Measurements from ENCODE around the gene BICD1.

Gene BICD1

DNA sequence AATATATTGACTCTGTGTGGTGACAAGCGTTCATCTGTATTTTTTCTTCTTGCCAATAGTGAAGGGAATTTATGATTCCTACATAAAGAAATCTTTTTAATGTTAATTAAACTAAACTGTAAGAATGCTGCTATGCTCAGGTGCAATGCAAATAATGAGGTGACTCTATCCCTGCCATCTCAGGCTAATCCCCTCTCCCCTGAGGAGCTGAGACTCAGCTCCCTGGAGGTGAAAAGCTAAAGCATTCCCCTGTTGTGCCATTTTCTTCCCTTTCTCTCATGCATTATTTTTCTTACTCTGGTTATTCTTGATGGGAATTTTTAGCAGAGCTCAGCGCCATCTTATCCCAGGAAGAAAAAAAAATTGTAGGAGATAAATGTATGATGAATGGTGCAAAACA, 178.8 kb downstream of the BICD1 start:
- no peak for FAIRE-seq

DNA sequence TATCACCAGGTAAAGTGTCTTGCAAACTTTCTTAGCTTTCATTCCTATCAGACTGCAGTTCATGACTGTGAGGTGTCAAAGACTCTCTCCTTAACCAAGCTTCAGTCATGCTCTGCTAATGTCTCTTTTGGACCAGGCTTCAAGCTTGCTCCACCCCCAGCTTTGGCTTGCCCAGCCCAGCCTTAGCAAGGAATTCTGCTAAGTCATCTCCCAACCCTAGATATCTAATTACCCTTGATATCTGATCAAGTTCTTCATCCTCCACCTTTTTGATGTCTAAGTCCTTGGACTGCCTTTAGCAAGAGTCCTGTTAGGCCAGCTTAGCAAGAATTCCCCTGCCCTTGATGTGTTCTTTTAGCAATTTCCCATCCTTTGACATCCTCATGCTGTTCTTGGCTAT, 183.8 kb downstream of the BICD1 start:
- no peak for FAIRE-seq

DNA sequence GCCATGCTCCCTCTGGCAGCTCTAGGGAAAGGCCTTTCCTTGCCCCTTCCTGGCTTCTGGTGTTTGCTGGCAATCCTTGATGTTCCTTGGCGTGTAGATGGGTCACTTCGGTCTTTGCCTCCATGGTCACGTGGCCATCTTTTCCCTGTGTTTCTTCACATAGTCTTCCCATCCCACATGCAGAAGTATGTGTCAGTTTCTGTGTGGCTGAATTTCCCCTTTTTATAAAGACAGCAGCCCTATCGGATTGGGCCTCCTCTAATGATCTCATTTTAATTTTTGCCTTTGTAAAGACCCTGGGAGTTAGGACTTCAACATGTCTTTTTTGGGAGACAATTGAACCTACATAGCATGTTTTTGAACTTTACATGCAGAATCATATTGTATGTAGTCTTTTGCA, 185.5 kb downstream of the BICD1 start:
- no peak for FAIRE-seq

DNA sequence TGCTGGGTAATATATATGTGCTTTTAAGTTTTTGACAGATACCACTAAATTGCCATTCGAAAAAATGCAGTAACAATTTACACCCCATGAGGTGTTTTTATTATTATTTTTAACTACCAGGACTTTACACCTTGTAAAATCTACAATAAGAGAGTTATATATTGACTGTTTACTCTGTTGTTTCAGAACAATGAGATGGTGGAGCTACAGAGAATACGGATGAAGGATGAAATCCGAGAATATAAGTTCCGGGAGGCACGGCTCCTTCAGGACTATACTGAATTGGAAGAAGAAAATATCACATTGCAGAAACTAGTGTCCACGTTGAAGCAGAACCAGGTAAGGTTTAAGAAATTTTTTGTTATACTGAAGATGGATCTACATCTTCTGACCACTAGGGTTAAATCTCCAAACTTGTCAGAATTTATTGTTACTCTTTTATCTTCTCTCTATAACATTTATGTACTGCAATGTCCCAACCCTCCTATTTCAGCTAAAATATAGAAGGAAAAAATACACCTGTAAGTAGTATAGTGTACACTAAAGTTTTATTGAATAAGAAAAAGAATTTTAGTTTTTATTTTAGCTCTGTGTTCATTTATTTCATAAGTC, 187.3 kb downstream of the BICD1 start:
- FAIRE-seq = no peak

DNA sequence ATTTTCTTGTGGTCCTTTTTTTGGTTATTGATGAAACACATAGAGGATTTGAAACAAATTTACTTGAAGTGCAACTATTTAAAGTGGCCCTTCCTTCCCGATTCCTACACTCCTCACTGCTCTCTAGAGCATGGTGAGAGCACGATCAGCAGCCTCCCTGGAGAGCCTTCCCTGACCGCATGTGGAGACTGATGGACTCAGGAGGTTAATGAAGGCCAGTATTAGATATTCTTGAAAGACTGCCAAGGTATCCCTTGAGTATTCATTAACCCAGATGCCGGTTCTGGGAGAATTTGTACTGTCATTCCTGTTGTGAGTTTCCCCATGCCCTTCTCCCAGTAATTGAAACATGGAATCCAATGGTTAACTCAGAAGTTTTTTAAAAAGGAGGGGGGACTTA, 189.9 kb downstream of the BICD1 start:
- FAIRE-seq = no peak

DNA sequence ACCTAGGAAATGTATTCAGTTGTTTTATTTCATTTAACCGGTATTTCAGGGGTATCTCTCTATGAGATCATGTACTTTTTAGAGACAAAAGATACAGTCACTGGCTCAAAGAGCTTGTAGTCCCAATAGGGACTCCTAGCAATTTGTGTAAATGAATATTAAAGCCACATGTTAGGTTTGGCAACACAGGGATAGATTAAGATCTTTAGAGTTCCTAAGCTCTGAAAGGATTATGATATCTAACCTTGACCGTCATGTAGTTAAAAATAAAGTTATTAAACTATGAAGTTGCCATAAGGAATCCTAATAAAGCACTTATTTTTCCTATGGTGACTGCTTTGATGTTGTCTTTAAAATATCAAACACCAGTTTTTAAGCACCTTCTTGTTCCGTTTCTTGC, 192.3 kb downstream of the BICD1 start:
- no peak for FAIRE-seq

DNA sequence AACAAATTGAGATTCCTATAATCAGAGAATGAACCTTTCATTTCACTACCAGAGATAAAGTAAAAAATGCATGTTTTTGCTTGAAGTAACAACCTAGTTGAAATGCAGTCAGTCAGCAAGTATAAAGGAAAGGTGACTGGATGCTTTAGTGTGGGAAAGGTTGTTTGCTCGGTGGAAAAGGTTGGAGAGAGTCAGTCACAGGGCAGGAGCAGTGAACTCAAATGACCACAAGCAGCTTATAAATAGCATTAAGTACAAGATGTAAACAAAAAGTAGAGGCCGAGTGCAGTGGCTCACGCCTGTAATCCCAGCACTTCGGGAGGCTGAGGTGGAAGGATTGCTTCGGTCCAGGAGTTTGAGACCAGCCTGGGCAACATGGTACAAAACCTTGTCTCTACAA, 194.6 kb downstream of the BICD1 start:
- no peak for FAIRE-seq

DNA sequence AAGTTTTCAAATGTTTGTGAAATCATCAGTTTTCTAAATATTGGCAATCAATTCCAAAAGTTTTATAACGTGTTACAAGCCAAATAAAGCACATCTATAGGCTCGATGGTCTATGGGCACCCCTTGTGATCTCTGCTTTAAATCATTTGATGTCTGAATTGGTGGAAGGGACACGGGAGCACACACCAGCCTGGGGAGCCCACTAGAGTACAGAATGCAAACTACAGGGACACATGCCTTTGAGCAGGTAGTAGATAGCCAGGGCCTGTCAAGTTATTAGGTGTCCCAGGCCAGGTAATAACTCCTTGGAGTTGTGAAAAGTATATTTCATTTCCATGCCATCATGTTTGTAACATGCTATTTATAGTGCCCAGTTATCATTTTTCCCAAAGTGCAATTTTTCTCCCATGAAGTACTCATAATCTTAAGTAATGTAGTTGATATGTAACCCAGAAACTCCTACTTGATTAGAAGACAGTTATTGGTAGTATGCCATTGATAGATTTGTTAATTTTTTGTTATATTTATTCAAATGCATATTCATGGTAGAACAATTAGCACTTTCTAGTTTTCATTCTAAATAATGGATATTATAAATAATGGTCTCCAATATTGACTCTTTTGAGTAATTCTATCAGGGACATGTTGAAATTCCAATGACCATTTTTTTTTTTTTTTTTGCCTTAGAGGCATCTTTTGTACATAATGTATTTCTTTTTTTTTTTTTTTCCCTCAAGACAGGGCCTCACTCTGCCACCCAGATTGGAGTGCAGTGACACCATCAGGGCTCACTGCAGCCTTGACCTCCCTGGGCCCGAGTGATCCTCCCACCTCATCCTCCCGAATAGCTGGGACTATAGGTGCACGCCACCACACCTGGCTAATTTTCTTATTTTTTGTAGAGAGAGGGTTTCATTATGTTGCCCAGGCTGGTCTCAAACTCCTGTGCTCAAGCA, 195.8 kb downstream of the BICD1 start:
- no peak for FAIRE-seq

DNA sequence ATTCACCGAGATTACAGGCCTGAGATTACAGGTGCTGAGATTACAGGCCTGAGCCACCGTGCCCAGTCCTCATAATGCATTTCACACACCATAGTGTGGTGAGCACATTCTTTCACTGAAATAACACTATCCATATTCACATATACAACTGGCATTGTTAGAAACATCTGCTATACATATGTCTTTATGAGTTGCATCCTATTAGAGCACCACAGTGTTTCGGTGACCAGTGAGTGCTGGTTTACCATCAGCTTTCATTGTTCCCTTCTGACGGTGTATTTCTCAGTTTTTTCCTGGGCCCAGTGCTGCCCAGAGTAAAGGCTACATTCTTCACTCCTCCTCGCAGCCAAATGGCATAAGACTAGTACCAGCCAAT, 196.5 kb downstream of the BICD1 start:
- FAIRE-seq = no peak

DNA sequence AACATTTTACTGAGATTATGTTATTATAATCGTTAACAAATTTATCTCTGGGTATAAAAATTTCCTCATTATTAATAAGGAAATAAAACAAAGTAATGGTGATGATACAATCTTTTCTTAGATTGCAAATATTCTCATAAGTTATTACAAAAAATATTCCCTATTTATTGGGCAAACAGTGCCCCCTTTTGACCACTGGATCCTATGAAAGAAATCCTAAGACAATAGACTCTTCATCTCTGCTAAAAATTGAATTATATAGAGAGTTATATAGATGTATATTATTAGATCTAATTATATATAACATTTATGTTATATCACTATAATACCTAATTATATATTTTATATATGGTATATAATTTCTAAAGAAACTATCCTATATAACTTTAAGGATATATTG, 198.5 kb downstream of the BICD1 start:
- FAIRE-seq = peak; percentile 67

DNA sequence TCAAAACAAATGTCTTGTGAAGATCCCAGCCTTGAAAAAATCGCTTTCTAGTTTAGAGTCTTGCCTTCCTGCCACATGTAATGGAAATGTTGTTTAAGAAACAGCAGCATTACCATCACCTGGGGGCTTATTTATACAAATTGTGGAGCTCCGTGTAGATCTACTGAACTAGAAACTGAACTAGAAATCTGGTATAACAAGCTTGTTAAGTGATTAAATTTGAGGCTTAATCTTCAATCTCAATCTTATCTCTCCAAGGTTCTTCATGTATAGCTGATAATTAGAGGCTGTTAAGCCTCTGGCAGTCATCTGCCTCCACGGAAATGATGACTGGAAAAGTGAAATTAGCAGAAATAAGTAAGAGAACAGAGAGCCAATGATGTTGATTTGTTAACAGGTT, 200.7 kb downstream of the BICD1 start:
- FAIRE-seq = no peak

DNA sequence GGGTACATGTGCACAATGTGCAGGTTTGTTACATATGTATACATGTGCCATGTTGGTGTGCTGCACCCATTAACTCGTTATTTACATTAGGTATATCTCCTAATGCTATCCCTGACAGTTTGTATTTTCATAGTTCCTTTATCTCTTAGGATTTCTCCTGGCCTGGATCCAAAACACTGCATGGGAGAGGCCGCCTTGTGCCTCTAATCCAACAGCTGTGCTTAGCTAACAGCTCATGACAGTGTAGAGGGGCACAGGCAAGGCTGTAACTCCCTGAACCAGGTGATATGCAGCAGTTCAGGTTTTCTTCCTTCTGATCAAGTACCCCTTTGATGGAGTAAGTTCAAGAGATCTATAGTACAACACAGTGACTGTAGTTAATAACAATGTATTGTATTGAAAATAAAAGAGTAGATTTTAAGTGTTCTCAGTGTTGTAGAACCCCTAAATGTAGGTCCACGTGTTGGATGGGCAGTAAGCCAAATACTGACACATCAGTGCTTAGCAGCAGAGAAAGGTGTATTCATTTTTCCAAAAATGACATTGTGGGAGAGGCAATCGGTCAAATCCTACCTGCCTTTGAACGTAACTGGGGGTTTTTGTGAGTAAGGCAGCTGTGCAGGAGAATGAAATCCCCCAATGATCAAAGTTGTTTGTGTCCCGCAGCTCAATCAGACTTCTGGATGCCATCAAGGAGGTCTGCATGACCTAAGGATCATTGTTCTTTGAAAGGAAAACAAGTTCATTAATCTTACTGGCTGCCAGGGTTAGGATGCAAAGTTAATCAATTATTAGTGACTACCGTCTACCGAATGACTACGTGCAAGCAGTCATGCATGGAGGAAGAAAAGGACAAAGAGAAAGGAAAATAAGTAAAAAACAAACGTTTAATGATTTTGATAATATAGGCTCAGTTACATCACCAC, 203.4 kb downstream of the BICD1 start:
- FAIRE-seq = no peak

DNA sequence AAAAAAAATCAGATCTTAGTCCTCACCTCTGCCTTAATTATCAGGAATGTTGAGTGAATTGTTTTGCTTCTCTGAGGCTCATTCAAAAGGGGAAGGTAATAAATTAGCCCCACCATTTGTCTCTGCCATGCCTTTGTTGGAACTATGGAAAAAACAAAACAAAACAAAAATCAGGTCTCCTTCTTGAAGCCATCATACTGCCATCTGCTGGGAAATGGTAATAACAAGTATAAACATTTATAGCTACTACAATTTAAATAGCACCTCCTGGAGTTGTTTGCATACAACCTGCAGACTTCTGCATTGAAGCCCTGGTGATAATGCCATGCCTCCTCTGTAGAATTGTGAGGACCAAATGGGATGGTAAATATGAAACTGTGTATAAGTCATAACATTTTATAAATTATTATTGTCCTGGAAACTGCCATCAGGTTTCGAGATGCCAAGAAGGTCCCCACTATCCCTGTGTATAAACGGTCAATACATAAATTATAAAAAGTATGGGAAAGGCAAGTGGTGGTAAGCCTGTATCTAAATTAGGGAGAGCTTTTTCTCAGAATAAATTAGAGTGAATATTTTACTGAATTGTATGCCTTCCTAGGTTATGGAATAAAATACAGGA, 205.5 kb downstream of the BICD1 start:
- peak; percentile 85 for FAIRE-seq

DNA sequence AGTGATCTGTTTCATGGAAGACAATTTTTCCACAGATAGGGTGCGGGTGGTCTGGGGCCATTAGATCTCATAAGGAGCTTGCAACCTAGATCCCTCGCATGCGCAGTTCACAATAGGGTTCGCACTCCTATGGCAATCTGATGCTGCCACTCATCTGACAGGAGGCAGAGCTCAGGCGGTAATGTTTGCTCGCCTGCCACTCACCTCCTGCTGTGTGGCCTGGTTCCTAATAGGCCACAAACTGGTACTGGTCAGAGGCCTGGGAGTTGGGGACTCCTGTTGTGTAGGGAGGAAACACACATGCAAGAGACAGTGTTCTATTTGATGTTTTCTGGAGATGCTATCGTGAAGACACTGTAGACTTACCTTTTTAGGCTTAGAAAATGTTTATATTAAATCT, 215.7 kb downstream of the BICD1 start:
- no peak for FAIRE-seq

DNA sequence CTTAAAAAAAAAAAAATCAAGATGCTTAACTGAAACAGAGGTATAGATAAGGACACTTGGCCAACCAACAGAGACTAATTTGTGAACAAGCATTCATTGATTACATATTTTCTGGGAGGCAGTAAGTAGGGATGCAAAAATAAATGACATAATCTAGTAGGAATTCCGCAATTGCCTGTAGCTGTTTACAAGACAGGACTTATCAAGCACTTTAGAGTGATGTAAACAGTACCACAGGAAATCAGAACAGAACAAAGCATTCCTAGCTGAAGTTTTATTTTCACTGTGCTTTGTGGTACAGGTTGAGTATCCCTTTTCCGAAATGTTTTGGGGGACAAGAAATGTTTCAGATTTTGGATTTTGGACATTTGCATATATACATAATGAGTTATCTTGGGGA, 224.5 kb downstream of the BICD1 start:
- FAIRE-seq = no peak

DNA sequence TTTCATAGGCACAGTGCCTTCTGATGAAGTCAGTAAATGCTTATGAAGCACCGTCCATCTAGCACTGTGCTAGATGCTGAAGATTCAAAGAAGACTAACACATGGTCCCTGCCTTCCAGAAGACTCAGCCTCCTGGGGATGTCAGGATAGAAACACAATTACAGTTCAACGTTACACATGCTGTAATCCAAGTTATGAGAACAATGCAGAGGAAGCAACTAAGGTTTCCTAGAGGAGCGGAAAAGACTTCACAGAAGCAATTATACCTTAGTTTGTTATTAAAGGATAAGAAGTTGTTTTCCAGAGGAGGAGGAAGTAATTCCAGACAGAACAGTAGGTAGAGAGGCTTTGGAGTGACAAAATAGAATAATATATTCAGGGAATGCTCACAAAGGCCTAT, 225.8 kb downstream of the BICD1 start:
- no peak for FAIRE-seq

DNA sequence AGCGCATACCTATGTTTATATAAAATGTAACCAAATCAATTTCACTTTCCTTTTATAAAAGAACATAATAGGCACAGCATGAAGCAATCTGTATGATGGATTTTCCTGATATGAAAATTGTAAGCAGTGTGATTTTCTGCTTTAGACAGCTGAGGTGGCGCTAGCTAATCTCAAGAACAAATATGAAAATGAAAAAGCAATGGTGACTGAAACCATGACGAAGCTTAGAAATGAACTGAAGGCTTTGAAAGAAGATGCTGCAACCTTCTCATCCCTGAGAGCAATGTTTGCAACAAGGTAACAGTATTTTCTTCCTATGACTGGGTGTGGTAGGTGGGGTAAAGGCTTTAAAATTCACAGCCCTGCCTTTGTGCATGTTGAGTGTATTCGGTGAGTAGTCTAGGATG, 227.7 kb downstream of the BICD1 start:
- no peak for FAIRE-seq

DNA sequence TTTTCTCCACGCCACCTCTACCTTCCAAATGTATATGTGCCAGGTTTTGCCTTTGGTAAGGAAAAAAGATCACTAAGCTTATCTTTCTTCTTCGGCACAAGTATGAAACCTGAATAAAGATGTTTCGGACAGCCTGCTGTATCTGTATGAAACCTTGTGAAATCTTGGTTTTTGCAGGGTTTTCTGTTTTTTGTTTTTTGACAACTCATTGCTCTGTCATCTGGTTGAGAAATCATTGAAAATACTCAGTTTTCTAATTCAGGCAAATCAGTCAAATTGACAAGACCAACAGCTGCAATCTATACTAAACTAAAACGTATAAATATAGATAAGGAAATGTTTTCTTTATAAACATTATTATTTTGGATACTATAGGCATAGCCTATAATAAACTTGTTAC, 229.6 kb downstream of the BICD1 start:
- no peak for FAIRE-seq

DNA sequence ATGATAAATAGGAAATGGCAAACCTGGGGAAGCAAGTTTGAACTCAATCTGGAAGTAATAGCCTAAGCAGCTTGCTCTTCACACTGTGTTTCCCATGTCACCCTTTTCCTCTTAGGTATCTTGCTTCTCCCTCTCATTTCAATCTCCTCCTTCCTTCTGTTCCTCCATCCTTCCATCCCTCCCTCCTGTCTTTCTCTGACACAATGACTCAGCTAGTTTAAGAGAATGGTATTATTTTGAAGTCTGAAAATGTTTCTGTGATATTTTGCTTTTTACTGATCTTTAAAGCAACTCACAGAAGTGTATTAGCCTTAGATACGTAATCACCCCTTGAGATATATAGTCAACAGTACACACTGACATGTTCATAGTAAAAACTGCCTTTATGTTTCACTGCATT, 236.8 kb downstream of the BICD1 start:
- no peak for FAIRE-seq

DNA sequence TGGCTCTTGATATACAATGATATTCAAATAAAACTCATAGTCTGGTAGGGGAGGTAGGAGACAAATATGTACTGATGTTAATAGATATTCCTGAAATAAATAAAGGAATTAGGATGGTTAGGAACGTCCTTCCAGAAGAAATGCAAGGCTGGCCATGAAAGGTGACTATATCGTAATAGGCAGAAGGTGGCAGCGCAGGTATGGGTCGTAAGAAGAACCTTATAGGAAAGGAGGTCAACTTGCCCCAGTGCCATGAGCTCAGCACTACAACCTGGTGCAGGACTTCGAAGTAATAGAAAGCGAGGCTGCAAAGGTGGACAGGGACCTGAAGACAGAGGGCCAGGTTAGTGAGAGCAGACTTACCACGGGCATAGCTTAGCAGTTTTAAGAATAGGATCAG, 237.4 kb downstream of the BICD1 start:
- no peak for FAIRE-seq

DNA sequence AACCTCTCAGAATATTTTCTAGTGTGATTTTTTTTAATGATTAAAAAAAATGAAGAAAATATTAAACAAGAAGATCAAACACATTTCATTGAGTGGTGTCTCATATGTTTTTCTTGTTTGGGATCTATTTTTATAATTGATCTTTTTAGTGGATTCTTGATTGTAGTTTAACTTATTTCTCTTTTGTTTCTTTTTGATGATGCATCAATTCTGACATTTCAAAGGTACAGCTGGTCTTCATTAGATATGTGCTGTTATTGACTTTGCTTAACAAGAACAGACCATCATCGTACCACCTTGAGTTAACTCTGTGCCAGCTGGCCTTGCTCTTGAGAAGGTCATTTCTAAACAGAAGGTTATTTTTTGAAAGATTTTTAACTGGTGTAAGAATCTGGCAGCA, 246.9 kb downstream of the BICD1 start:
- FAIRE-seq = peak; percentile 45

DNA sequence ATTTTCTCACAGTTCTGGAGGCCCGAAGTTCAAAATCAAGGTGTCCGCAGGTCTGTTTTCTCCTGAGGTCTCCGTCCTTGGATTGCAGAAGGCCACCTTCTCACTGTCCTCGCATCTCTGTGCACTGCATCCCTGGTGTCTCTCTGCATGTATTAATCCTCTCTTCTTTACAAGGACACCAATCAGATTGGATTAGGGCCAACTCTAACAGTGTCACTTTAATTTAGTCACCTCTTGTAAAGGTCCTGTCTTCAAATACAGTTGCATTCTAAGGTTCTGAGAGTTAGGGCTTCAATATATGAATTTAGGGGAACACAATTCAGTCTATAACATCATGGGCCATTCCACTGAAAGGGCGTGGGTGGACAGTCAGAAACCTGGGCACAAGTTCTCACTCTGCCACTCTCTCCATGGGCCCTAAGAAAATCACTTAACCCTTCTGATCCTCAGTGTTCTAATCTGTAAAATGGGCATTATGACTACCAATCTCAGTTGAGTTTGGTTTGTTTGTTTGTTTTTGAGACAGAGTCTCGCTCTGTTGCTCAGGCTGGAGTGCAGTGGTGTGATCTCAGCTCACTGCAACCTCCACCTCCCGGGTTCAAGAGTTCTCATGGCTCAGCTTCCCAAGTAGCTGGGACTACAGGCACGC, 251.1 kb downstream of the BICD1 start:
- no peak for FAIRE-seq

DNA sequence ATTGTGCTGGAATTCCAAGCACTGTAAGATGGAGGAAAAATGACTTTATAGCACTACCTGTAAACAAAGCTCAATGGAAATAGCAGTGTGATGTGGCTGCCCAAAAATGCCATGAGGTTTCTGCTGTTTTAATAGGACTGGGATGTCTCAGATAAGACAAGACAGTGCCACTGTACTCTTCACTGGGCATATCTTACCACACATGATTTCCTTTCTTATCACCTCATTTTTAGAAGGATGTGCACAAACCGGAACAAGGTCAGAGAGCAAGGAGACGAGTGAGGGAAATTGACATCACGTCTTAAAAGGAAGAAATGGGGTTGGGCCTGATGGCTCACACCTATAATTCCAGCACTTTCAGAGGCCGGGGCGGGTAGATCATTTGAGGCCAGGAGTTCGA, 254.3 kb downstream of the BICD1 start:
- FAIRE-seq = no peak
